Measurements from ENCODE around the gene BABAM1. TPM values are rescaled to one million over a fixed set of nuclear protein-coding genes. Genes with fewer than 3 reads are reported as not detected.
A peak's percentile ranks its signal among the peaks of the same experiment; 100 is the strongest.
"Not testable (repeated sequence)": the region's sequence is repeated elsewhere in the genome, so short reads cannot be mapped to it uniquely, and the experiment has no call there.

The BABAM1 gene
- total RNA-seq, 1 donor from 2014 or later: 125 TPM

DNA sequence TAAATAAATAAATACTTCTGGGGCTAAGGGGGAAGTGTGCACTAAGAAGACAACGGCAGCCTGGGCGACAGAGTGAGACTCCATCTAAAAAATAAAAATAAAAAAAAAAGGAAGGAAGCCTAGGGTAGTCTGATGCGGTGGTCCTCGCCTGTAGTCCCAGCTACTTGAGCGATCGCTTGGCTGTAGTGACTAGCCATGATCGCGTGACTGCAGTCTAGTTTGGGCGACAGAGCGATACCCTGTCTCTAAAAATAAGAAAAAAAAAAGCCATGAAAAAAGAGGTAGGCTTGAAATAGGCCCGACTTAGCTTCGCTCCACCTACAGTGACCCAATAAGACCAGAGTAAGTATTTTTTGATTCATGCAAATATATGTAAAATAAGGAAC, 661 bp upstream of the BABAM1 start:
- no peak overlapping the region for H3K4me3 ChIP-seq (ENCODE audit: low read depth, low read length)
- no peak for DNase-seq (ENCODE audit: low read depth)
- TF ChIP-seq, protein P1, sequence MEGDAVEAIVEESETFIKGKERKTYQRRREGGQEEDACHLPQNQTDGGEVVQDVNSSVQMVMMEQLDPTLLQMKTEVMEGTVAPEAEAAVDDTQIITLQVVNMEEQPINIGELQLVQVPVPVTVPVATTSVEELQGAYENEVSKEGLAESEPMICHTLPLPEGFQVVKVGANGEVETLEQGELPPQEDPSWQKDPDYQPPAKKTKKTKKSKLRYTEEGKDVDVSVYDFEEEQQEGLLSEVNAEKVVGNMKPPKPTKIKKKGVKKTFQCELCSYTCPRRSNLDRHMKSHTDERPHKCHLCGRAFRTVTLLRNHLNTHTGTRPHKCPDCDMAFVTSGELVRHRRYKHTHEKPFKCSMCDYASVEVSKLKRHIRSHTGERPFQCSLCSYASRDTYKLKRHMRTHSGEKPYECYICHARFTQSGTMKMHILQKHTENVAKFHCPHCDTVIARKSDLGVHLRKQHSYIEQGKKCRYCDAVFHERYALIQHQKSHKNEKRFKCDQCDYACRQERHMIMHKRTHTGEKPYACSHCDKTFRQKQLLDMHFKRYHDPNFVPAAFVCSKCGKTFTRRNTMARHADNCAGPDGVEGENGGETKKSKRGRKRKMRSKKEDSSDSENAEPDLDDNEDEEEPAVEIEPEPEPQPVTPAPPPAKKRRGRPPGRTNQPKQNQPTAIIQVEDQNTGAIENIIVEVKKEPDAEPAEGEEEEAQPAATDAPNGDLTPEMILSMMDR (conservative IDR thresholded peaks at IDR 0.05; ENCODE audit: low read depth, low read length): no peak

DNA sequence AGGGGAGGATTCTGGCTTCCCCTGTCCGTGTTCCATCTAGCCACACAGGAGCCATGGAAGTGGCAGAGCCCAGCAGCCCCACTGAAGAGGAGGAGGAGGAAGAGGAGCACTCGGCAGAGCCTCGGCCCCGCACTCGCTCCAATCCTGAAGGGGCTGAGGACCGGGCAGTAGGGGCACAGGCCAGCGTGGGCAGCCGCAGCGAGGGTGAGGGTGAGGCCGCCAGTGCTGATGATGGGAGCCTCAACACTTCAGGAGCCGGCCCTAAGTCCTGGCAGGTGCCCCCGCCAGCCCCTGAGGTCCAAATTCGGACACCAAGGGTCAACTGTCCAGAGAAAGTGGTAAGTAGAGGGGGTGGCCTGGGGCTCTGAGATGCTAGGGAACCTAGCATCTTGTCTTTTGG, 1.5 kb downstream of the BABAM1 start:
- TF ChIP-seq, protein P1 (conservative IDR thresholded peaks at IDR 0.05; ENCODE audit: low read depth, low read length): no peak
- no peak overlapping the region for H3K4me3 ChIP-seq (ENCODE audit: low read depth, low read length)
- DNase-seq (ENCODE audit: low read depth): no peak

DNA sequence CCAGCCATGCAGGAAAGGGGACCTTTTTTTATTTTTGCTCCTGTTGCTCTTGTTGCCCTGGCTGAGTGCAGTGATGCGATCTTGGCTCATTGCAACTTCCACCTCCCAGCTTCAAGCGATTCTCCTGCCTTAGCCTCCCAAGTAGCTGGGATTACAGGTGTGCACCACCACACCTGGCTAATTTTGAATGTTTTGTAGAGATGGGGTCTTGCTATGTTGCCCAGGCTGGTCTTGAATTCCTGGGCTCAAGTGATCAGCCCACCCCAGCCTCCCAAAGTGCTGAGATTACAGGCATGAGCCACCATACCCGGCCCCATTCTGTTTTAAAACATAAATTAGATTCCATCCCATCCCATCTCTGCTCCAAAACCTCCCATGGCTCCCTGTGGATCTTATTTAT, 7.6 kb downstream of the BABAM1 start:
- DNase-seq (ENCODE audit: low read depth); H3K4me3 ChIP-seq (ENCODE audit: low read depth, low read length): not testable (repeated sequence)

DNA sequence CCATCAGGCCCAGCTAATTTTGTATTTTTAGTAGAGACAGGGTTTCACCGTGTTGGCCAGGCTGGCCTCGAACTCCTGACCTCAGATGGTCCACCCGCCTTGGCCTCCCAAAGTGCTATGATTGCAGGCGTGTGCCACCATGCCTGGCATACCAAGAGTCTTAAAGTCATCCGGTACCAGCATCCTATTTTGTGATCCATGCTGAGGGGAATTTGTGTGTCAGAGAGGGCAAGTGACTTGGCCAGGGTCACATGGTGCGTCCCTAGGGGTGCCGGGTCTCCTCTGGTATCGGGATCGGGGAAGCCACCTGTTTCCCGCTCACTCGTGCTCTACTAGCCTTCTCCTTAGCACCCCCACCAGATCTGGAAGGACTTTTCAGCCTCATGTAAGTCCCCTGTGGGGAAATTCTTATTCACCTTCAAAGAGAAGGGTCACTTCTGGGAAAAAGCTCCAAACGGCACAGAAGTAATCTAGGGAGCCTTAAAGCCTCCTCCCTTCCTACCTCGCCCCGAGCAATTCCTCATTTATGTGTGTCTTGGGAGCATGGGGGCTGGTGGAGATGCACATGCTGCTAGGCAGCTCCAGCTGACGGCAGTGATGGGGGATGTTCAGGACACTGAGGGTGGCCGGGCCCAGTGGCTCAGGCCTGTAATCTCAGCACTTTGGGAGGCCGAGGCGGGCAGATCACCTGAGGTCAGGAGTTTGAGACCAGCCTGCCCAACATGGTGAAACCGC, 8.4 kb downstream of the BABAM1 start:
- TF ChIP-seq, protein P1 (conservative IDR thresholded peaks at IDR 0.05; ENCODE audit: low read depth, low read length): no peak
- H3K4me3 ChIP-seq (ENCODE audit: low read depth, low read length): no peak overlapping the region
- no peak for DNase-seq (ENCODE audit: low read depth)

GRCh38 chr19:17279436-17279835, 12.2 kb downstream of the BABAM1 start:
- TF ChIP-seq, protein P1 (conservative IDR thresholded peaks at IDR 0.05; ENCODE audit: low read depth, low read length): no peak
- no peak overlapping the region for H3K4me3 ChIP-seq (ENCODE audit: low read depth, low read length)
- no peak for DNase-seq (ENCODE audit: low read depth)

DNA sequence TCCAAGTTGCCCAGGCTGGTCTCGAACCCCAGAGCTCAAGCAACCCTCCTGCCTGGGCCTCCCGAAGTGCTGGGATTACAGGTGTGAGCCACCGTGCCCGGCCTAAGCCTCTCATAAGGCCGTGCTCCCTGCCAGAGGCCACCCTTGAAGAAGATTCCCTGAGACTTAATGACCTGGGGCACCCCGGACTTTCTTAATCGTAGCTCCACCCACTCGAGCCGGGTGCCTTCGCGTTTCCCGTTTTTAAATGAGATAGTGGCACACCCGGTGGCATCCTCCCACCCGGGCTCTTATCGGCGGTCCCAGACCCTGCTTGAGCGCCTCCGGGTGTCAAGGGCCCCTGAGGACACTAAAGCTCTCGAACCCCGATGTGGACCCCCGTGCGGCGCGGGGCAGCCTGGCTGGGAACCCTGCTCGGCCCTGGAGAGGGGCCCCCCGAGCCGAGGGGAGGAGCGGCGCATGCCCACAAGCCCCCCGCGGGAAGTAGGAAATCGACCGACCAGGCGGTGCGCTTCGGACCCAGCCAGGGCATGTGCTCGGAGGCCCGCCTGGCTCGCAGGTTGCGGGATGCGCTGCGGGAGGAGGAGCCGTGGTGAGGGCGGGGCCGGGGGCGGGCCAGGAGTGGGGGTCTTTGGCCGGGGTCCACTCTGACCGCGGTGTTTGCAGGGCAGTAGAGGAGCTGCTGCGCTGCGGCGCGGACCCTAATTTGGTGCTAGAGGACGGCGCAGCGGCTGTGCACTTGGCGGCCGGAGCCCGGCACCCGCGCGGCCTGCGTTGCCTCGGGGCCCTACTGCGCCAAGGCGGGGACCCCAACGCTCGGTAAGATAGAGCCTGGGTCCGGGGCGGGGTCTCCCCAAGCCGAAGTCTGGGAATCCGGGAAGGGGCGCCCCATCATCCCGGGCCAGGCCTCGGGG, 14.4 kb downstream of the BABAM1 start, which contains the start of gene ANKLE1:
ANKLE1 (plus strand) TSS at position 511 of the 914 bp plus-strand sequence; CDS start at position 531, 20 bp downstream.
- TF ChIP-seq, protein P1 (conservative IDR thresholded peaks at IDR 0.05; ENCODE audit: low read depth, low read length): no peak
- H3K4me3 ChIP-seq (ENCODE audit: low read depth, low read length): peak within 1 kb of the TSS; percentile 47

GRCh38 chr19:17282488-17283125, 15.4 kb downstream of the BABAM1 start:
- H3K4me3 ChIP-seq (ENCODE audit: low read depth, low read length): peak overlapping the region; percentile 47
- no peak for DNase-seq (ENCODE audit: low read depth)
- TF ChIP-seq, protein P1 (conservative IDR thresholded peaks at IDR 0.05; ENCODE audit: low read depth, low read length): peak; percentile 83

More for the DNA sequence above, 14.4 kb downstream of the BABAM1 start, which contains the start of gene ANKLE1:
- DNase-seq (ENCODE audit: low read depth): no peak
